Measurements from ENCODE around the gene HSF2BP. TPM values are rescaled to one million over a fixed set of nuclear protein-coding genes. Genes with fewer than 3 reads are reported as not detected.

Gene HSF2BP
- total and polyA plus RNA-seq, 2 of the 8 experiments (the other 6 are each of a cell fraction or from before 2014, with no cell fraction given): 0.51 to 0.93 TPM

Small RNAs within 50 kb of the gene (microRNA-seq; reads per million reads assigned to microRNA genes)
- gene MIR6070 (ENCODE audit: borderline microRNAs expressed in 2 of 2, borderline number of aligned reads in 2 of 2, borderline replicate concordance in 1 of 2): 0 reads per million in 2 experiments

Small RNAs within 50 kb of the gene (small RNA-seq; reads per million reads assigned to genes)
- gene MIR6070 (ENCODE audit: insufficient read depth): not detected

Other genes starting within 250 kb of the HSF2BP start
- 5.5 and 6.7 TPM in 2 replicates for gene SIK1, start 232.4 kb downstream of the HSF2BP start, total RNA-seq (2021; fragmentation: NEBNext Ultra II Directional; extraction: Animal tissue kit (Norgen Biotek cat#: 25700))
- 1.4 and 1.5 TPM in 2 replicates for gene SIK1, start 232.4 kb downstream of the HSF2BP start, polyA plus RNA-seq (2011; rRNA removed)
- gene RRP1B, start 72 bp upstream of the HSF2BP start, total RNA-seq (2021; fragmentation: NEBNext Ultra II Directional; extraction: Animal tissue kit (Norgen Biotek cat#: 25700)): 96.7 and 97.3 TPM in 2 replicates
- 25.8 and 27.0 TPM in 2 replicates for gene RRP1B, start 72 bp upstream of the HSF2BP start, polyA plus RNA-seq (2011; rRNA removed)
- 112 and 116 TPM in 2 replicates for gene PDXK, start 59.6 kb upstream of the HSF2BP start, total RNA-seq (2021; fragmentation: NEBNext Ultra II Directional; extraction: Animal tissue kit (Norgen Biotek cat#: 25700))
- 78.0 and 98.0 TPM in 2 replicates for gene PDXK, start 59.6 kb upstream of the HSF2BP start, polyA plus RNA-seq (2011; rRNA removed)
- gene CSTB, start 116.8 kb upstream of the HSF2BP start, total RNA-seq (2021; fragmentation: NEBNext Ultra II Directional; extraction: Animal tissue kit (Norgen Biotek cat#: 25700)): 53.8 and 54.5 TPM in 2 replicates
- 63.1 and 64.1 TPM in 2 replicates for gene CSTB, start 116.8 kb upstream of the HSF2BP start, polyA plus RNA-seq (2011; rRNA removed)
- 54.3 and 55.2 TPM in 2 replicates for gene RRP1, start 130.1 kb upstream of the HSF2BP start, total RNA-seq (2021; fragmentation: NEBNext Ultra II Directional; extraction: Animal tissue kit (Norgen Biotek cat#: 25700))
- gene RRP1, start 130.1 kb upstream of the HSF2BP start, polyA plus RNA-seq (2011; rRNA removed): 11.6 and 22.8 TPM in 2 replicates
- gene AGPAT3, start 205.7 kb upstream of the HSF2BP start, total RNA-seq (2021; fragmentation: NEBNext Ultra II Directional; extraction: Animal tissue kit (Norgen Biotek cat#: 25700)): 5.8 and 5.9 TPM in 2 replicates
- gene AGPAT3, start 205.7 kb upstream of the HSF2BP start, polyA plus RNA-seq (2011; rRNA removed): 6.7 and 7.3 TPM in 2 replicates